Mammary epithelial cell (primary cell): ENCODE measurements around the gene TNFSF12.

Experiments
- CTCF ChIP-seq, 2 donors: IDR thresholded peaks in 1 of 2; conservative IDR thresholded peaks in 1 of 2; 2 replicates each; pipeline ENCODE4 v1.5.1; 2011 to 2012; ENCODE audit warnings: inconsistent platforms in 2 of 2, low read length in 2 of 2, mild to moderate bottlenecking in 2 of 2, control low read depth in 1 of 2, low read depth in 1 of 2; ENCODE audit not compliant: insufficient read depth in 1 of 2; ENCODE audit errors: extremely low read depth in 1 of 2
- EZH2 ChIP-seq: IDR thresholded peaks from 2 replicates; pipeline ENCODE4 v1.6.1; 2012; ENCODE audit warnings: low read length, inconsistent platforms, borderline replicate concordance

- TF ChIP-seq CTCF (conservative IDR thresholded peaks at IDR 0.05 in 1 of 2, IDR thresholded peaks at IDR 0.05 in 1 of 2; ENCODE audit: extremely low read depth in 1 of 2, insufficient read depth in 1 of 2, low read depth in 1 of 2, low read length in 2 of 2), result no peak
- TF ChIP-seq EZH2, result no peak
Measured at GRCh38 chr17:7569571-7569970, 20.7 kb downstream of the TNFSF12 start.
